GM12878 (cell line): Measurements from ENCODE around the gene SCAI. TPM values are rescaled to one million over a fixed set of nuclear protein-coding genes. Genes with fewer than 3 reads are reported as not detected.

Experiments
- ATAC-seq: fragments of 200-7000 bp; cut with Tn5 transposase; 3 replicates; pipeline ENCODE4 v1.9.1; 2020; ENCODE audit warnings: mild to moderate bottlenecking, moderate library complexity
- BruUV-seq: library from RNA; stranded (reverse); fragments of 400-500 nt; replicated peaks from 2 replicates; lab custom pipeline; 2021; lab: Mats Ljungman, UMichigan
- CTCF ChIA-PET: fragments of 300-600 bp; sonication (Branson Sonifier 250); formaldehyde crosslinking; extraction: SDS; loops from one replicate; lab custom pipeline; 2021; ENCODE audit warnings: inconsistent platforms; lab: Yijun Ruan, JAX
- POLR2A ChIA-PET: fragments of 350-600 bp; formaldehyde crosslinking; extraction: SDS; loops from one replicate; lab custom pipeline; 2021; ENCODE audit warnings: inconsistent platforms; lab: Charles Lee
- RAD21 ChIA-PET: fragments of 300-600 bp; sonication (Branson Sonifier 250); formaldehyde crosslinking; loops from one replicate; lab custom pipeline; 2023; ENCODE audit warnings: antibody characterized with exemption; ENCODE audit not compliant: unreplicated experiment; lab: Charles Lee
- SMC1A ChIA-PET: fragments of 300-600 bp; sonication (Branson Sonifier 250); formaldehyde crosslinking; loops from one replicate; lab custom pipeline; 2023; ENCODE audit not compliant: unreplicated experiment, uncharacterized antibody; lab: Charles Lee
- DNase-seq: peaks from one replicate; pipeline ENCODE4 v3.0.0-alpha.2; 2011; ENCODE audit warnings: low read depth, low spot score
- FAIRE-seq: peaks from 3 replicates; lab custom pipeline; 2011; peaks lifted over from hg19 to GRCh38; lab: Jason Lieb, UNC
- H2AFZ ChIP-seq: 2 replicates; pipeline ENCODE4 v1.6.0; 2011; ENCODE audit warnings: low read depth, low read length, control low read depth; ENCODE audit not compliant: control insufficient read depth
- H3K27ac ChIP-seq: 2 replicates; pipeline ENCODE4 v1.5.1; 2011; ENCODE audit warnings: control low read depth; ENCODE audit not compliant: control insufficient read depth, insufficient read depth
- H3K27me3 ChIP-seq, 2 experiments: replicated peaks in 1 of 2; 2 replicates each; pipeline versions ENCODE4 v1.6.0 to v1.6.1; 2011; ENCODE audit warnings: low read length in 1 of 2; ENCODE audit not compliant: control insufficient read depth in 2 of 2, insufficient read depth in 2 of 2
- H3K36me3 ChIP-seq, 2 experiments: 2 replicates each; pipeline ENCODE4 v1.5.1; 2011; ENCODE audit warnings: low read length in 1 of 2; ENCODE audit not compliant: control insufficient read depth in 2 of 2, insufficient read depth in 2 of 2
- H3K4me1 ChIP-seq: 2 replicates; pipeline ENCODE4 v1.6.1; 2011; ENCODE audit warnings: mild to moderate bottlenecking, low read length, moderate library complexity, mixed read lengths; ENCODE audit not compliant: control insufficient read depth, insufficient read depth
- H3K4me2 ChIP-seq: 2 replicates; pipeline ENCODE4 v1.6.0; 2011; ENCODE audit warnings: control low read depth; ENCODE audit not compliant: control insufficient read depth, insufficient read depth
- H3K4me3 ChIP-seq: fragments of 200-600 bp; sonication (generic); 2 replicates; pipeline ENCODE4 v1.5.1; 2016
- H3K79me2 ChIP-seq: 2 replicates; pipeline ENCODE4 v1.6.0; 2011; ENCODE audit warnings: low read length; ENCODE audit not compliant: control insufficient read depth, insufficient read depth
- H3K9ac ChIP-seq: 2 replicates; pipeline ENCODE4 v1.8.0; 2011; ENCODE audit warnings: low read length, control low read depth, mixed read lengths; ENCODE audit not compliant: control insufficient read depth, insufficient read depth
- H3K9me3 ChIP-seq: replicated peaks from 3 replicates; pipeline ENCODE4 v1.5.1; 2011; ENCODE audit warnings: mild to moderate bottlenecking, low read length; ENCODE audit not compliant: control insufficient read depth, insufficient read depth
- H4K20me1 ChIP-seq: 2 replicates; pipeline ENCODE4 v1.6.0; 2011; ENCODE audit not compliant: control insufficient read depth, insufficient read depth
- BMI1 ChIP-seq: fragments of 450-650 bp; IDR thresholded peaks from 2 replicates; pipeline ENCODE4 v1.6.1; 2016; ENCODE audit warnings: mild to moderate bottlenecking, moderate library complexity, borderline replicate concordance
- CBX5 ChIP-seq: sonication (generic); IDR thresholded peaks from 2 replicates; pipeline ENCODE4 v1.6.1; 2016; ENCODE audit warnings: low read depth, moderate library complexity, mild to moderate bottlenecking, inconsistent platforms
- CHD1 ChIP-seq: IDR thresholded peaks from 2 replicates; pipeline ENCODE4 v1.6.1; 2012; ENCODE audit warnings: low read depth, low read length, improper control_type of control experiment
- CREB1 ChIP-seq: IDR thresholded peaks from 2 replicates; pipeline ENCODE4 v1.6.1; 2012; ENCODE audit warnings: low read depth, mild to moderate bottlenecking, inconsistent platforms
- ETV6 ChIP-seq, 2 experiments: fragments of 450-650 bp in 1 of 2; IDR thresholded peaks in 1 of 2; conservative IDR thresholded peaks in 1 of 2; 2 replicates each; pipeline ENCODE4 v1.6.1; 2014; ENCODE audit warnings: antibody characterized with exemption in 1 of 2, borderline replicate concordance in 1 of 2, low read depth in 1 of 2, mild to moderate bottlenecking in 1 of 2, moderate library complexity in 1 of 2
- IKZF1 ChIP-seq: fragments of 450-650 bp; conservative IDR thresholded peaks from 2 replicates; pipeline ENCODE4 v1.6.1; 2017; ENCODE audit warnings: antibody characterized with exemption, mild to moderate bottlenecking
- JUND ChIP-seq: IDR thresholded peaks from 2 replicates; pipeline ENCODE4 v1.6.1; 2012; ENCODE audit warnings: low read depth, mild to moderate bottlenecking, low read length, improper control_type of control experiment, moderate library complexity
- KDM1A ChIP-seq: fragments of 200-600 bp; sonication (generic); IDR thresholded peaks from 2 replicates; pipeline ENCODE4 v1.6.1; 2016; ENCODE audit warnings: borderline replicate concordance
- PML ChIP-seq: IDR thresholded peaks from 2 replicates; pipeline ENCODE4 v1.6.1; 2012; ENCODE audit warnings: low read length, inconsistent platforms
- RCOR1 ChIP-seq: conservative IDR thresholded peaks from 2 replicates; pipeline ENCODE4 v1.6.1; 2012; ENCODE audit warnings: low read depth, low read length, improper control_type of control experiment
- SMAD1 ChIP-seq: fragments of 450-650 bp; IDR thresholded peaks from 2 replicates; pipeline ENCODE4 v1.6.1; 2018; ENCODE audit warnings: mild to moderate bottlenecking, low read depth; ENCODE audit not compliant: partially characterized antibody
- TAF1 ChIP-seq: IDR thresholded peaks from 2 replicates; pipeline ENCODE4 v1.6.1; 2011; ENCODE audit warnings: mild to moderate bottlenecking, low read depth, low read length, borderline replicate concordance
- TARDBP ChIP-seq: IDR thresholded peaks from 2 replicates; pipeline ENCODE4 v1.6.1; 2016; ENCODE audit warnings: borderline replicate concordance
- YY1 ChIP-seq: IDR thresholded peaks from 2 replicates; pipeline ENCODE4 v1.6.1; 2011; ENCODE audit warnings: low read depth, mild to moderate bottlenecking, low read length
- ZNF207 ChIP-seq: fragments of 450-650 bp; IDR thresholded peaks from 2 replicates; pipeline ENCODE4 v1.6.1; 2014; ENCODE audit warnings: antibody characterized with exemption, mild to moderate bottlenecking, borderline replicate concordance
- ZNF24 ChIP-seq: fragments of 450-650 bp; IDR thresholded peaks from 2 replicates; pipeline ENCODE4 v1.6.1; 2017; ENCODE audit warnings: antibody characterized with exemption, mild to moderate bottlenecking
- ZNF622 ChIP-seq: fragments of 450-650 bp; IDR thresholded peaks from 2 replicates; pipeline ENCODE4 v1.6.1; 2017; ENCODE audit warnings: mild to moderate bottlenecking, inconsistent platforms
- WGBS: methylation state at CpG from one replicate; pipeline ENCODE4 v1.1.6; 2016; ENCODE audit warnings: low lambda C conversion rate; ENCODE audit not compliant: insufficient replicate concordance, insufficient coverage; ENCODE audit errors: missing lambda C conversion rate; 5-methylcytosine and 5-hydroxymethylcytosine counted together
- in situ Hi-C: fragments of 300-500 bp; cut with MboI; formaldehyde crosslinking; loops from 9 replicates; pipeline ENCODE4 v1.14.3; 2018; ENCODE audit warnings: mixed read lengths
- intact Hi-C: fragments of 100-400 bp; cut with micrococcal nuclease; formaldehyde crosslinking; loops from one replicate; pipeline ENCODE4 v1.14.2; 2022; ENCODE audit not compliant: unreplicated experiment
- polyA plus RNA-seq, 11 experiments: library from polyadenylated mRNA; depleted of rRNA in 4 of 11; unstranded in 6 of 11; stranded (reverse) in 5 of 11; fragments of >200 nt; fragmentation: Nextera tagmentation in 4 of 11; fragmentation: Illumina TruSeq in 1 of 11; extraction: Ambion mirVana in 4 of 11; extraction: Trizol in 1 of 11; gene quantifications; 1 replicate in 1 of 11; 2 replicates in 10 of 11; pipeline versions ENCODE4 v1.2.1 to v1.2.3, GENCODE V29; 2011 to 2016; ENCODE audit warnings: inconsistent platforms in 2 of 11, missing spikeins in 2 of 11, low read depth in 1 of 11
- total RNA-seq, 4 experiments: library from RNA; depleted of rRNA in 3 of 4; stranded (reverse); fragments of >200 nt in 3 of 4; fragmentation: Illumina TruSeq in 1 of 4; extraction: Trizol in 1 of 4; gene quantifications; 2 replicates each; pipeline versions ENCODE4 v1.2.1 to v1.2.3, GENCODE V29; 2013 to 2021
- TF ChIP-seq, protein P1 (sequence below): fragments of 450-650 bp; IDR thresholded peaks from 2 replicates; pipeline ENCODE4 v1.6.1; 2017; ENCODE audit warnings: borderline replicate concordance
- TF ChIP-seq, protein P2 (sequence below): fragments of 450-650 bp; IDR thresholded peaks from 2 replicates; pipeline ENCODE4 v1.6.1; 2017; ENCODE audit warnings: low read depth, mild to moderate bottlenecking, moderate library complexity
- TF ChIP-seq, protein P3 (sequence below): fragments of 150-350 bp; IDR thresholded peaks from 2 replicates; pipeline ENCODE4 v1.6.1; 2016; ENCODE audit warnings: low read depth, low read length

SCAI gene
- total and polyA plus RNA-seq, 10 of the 15 experiments (the other 5 are each of a cell fraction or from before 2014, with no cell fraction given): 0.52 to 8.8 (median 5.1) TPM

DNA sequence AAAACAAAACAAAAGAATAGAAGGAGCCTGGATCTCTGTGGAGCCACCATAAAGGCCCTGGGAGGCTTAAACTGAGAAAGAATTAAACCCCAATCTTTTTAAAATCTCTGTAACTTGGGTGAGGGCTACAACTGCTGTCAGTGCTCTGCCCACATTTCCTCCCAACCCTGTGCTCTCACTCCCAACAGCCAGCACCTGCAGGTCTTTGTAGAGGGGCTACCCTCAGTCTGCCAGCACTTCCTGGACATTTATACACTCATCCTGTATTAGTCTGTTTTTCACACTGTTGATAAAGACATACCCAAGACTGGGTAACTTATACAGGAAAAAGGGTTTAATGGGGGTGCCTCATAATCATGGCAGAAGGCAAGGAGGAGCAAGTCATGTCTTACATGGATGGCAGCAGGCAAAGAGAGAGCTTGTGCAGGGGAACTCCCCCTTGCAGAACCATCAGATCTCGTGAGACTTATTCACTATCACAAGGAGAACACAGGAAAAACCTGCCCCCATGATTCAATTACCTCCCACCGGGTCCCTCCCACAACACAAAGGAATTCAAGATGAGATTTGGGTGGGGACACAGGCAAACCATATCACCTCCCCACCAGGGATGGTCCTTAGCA lies 47.4 kb downstream of the SCAI start:
- Histone ChIP-seq H3K36me3 (no peaks in the 10 kb centered on the region), H3K79me2 (no peaks in the 10 kb centered on the region), H3K27ac (no peak overlapping the region), H4K20me1 (no peaks in the 10 kb centered on the region), H3K27me3 (no peaks in the 10 kb centered on the region), H2AFZ (no peak overlapping the region), H3K4me1 (no peaks in the 10 kb centered on the region), H3K4me3 (no peak overlapping the region), H3K9ac (no peak overlapping the region), H3K4me2 (no peak overlapping the region), H3K9me3 (no peaks in the 10 kb centered on the region; the same call in 2 of the 3 replicates)
- RAD21 ChIA-PET: no interaction called here
- in situ Hi-C loops: no loop called here
- TF ChIP-seq ZNF24: no peak
- TF ChIP-seq JUND: no peak
- TF ChIP-seq RCOR1: no peak
- TF ChIP-seq YY1: no peak
- TF ChIP-seq TAF1: no peak
- TF ChIP-seq CBX5: no peak
- TF ChIP-seq KDM1A: no peak
- TF ChIP-seq SMAD1: no peak
- no peak for TF ChIP-seq BMI1
- TF ChIP-seq TARDBP: no peak
- no peak for TF ChIP-seq ZNF622
- TF ChIP-seq, protein P1, sequence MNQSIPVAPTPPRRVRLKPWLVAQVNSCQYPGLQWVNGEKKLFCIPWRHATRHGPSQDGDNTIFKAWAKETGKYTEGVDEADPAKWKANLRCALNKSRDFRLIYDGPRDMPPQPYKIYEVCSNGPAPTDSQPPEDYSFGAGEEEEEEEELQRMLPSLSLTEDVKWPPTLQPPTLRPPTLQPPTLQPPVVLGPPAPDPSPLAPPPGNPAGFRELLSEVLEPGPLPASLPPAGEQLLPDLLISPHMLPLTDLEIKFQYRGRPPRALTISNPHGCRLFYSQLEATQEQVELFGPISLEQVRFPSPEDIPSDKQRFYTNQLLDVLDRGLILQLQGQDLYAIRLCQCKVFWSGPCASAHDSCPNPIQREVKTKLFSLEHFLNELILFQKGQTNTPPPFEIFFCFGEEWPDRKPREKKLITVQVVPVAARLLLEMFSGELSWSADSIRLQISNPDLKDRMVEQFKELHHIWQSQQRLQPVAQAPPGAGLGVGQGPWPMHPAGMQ: no peak
- no peak for TF ChIP-seq PML
- TF ChIP-seq ETV6 (conservative IDR thresholded peaks at IDR 0.05 in 1 of 2, IDR thresholded peaks at IDR 0.05 in 1 of 2; ENCODE audit: borderline replicate concordance in 1 of 2, low read depth in 1 of 2): no peak
- TF ChIP-seq ZNF207: no peak
- no peak for TF ChIP-seq IKZF1
- TF ChIP-seq, protein P2, sequence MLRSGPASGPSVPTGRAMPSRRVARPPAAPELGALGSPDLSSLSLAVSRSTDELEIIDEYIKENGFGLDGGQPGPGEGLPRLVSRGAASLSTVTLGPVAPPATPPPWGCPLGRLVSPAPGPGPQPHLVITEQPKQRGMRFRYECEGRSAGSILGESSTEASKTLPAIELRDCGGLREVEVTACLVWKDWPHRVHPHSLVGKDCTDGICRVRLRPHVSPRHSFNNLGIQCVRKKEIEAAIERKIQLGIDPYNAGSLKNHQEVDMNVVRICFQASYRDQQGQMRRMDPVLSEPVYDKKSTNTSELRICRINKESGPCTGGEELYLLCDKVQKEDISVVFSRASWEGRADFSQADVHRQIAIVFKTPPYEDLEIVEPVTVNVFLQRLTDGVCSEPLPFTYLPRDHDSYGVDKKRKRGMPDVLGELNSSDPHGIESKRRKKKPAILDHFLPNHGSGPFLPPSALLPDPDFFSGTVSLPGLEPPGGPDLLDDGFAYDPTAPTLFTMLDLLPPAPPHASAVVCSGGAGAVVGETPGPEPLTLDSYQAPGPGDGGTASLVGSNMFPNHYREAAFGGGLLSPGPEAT: no peak
- TF ChIP-seq, protein P3, sequence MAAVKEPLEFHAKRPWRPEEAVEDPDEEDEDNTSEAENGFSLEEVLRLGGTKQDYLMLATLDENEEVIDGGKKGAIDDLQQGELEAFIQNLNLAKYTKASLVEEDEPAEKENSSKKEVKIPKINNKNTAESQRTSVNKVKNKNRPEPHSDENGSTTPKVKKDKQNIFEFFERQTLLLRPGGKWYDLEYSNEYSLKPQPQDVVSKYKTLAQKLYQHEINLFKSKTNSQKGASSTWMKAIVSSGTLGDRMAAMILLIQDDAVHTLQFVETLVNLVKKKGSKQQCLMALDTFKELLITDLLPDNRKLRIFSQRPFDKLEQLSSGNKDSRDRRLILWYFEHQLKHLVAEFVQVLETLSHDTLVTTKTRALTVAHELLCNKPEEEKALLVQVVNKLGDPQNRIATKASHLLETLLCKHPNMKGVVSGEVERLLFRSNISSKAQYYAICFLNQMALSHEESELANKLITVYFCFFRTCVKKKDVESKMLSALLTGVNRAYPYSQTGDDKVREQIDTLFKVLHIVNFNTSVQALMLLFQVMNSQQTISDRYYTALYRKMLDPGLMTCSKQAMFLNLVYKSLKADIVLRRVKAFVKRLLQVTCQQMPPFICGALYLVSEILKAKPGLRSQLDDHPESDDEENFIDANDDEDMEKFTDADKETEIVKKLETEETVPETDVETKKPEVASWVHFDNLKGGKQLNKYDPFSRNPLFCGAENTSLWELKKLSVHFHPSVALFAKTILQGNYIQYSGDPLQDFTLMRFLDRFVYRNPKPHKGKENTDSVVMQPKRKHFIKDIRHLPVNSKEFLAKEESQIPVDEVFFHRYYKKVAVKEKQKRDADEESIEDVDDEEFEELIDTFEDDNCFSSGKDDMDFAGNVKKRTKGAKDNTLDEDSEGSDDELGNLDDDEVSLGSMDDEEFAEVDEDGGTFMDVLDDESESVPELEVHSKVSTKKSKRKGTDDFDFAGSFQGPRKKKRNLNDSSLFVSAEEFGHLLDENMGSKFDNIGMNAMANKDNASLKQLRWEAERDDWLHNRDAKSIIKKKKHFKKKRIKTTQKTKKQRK: no peak
- no peak for TF ChIP-seq CREB1
- no peak for TF ChIP-seq CHD1
- POLR2A ChIA-PET: interaction anchor here (0.5 kb wide), 1 partner anchor 1480 kb away, joined by 4 read pairs; no protein-coding TSS in a partner anchor
- intact Hi-C loops: no loop called here
- no TSS peak for BruUV-seq
- no peak for ATAC-seq
- CTCF ChIA-PET: no interaction called here
- 78% methylated on average over 2 of the region's 2 CpGs for WGBS
- no peak for FAIRE-seq
- SMC1A ChIA-PET: no interaction called here
- no peak for DNase-seq
